T47D (cell line): ENCODE data around the gene FFAR2.

Experiments used
- DNase-seq, 2 experiments: peaks; one replicate each; pipeline versions ENCODE4 v3.0.0 to v3.0.0-alpha.2; 2011 to 2012; ENCODE audit warnings: low read depth in 1 of 2, low spot score in 1 of 2
- JUND ChIP-seq: IDR thresholded peaks from 2 replicates; pipeline ENCODE4 v1.6.1; 2012; ENCODE audit warnings: low read depth
- in situ Hi-C: cut with HindIII; loops from 2 replicates; pipeline ENCODE4 v1.10.0; 2016; ENCODE audit warnings: low sequenced_read_pairs, low pct_unique_long_range_greater_than_20kb

FFAR2 gene

DNA sequence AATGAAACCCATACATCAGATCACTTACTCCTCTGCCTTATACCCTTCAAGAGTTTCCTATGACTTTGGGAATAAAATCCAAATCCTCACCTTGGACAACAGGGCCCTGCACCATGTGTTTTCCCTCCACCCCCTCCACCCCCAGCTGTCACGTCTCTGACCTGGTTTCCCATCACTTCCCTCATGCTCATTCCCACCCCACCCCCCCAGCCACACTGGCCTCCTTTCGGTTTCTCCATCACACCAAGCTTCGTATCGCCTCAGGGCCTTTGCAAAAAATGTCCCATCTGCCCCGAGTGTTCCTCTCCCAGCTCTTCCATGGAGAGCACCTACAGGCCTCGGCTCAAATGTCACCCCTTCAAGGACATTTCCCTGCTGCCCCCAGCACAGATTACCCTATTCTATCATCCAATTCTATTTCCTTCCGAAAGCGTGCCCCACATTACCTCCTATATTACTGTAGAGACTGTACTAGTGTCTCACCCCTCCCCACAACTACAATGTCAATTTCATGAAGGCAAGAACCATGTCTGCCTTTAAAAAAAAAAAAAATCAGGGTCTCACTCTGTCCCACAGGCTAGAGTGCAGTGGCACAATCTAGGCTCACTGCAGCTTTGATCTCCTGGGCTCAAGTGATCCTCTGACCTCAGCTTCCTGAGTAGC is 16.8 kb upstream of the FFAR2 start:
- no peak for TF ChIP-seq JUND
- in situ Hi-C loops = no loop called here

DNA sequence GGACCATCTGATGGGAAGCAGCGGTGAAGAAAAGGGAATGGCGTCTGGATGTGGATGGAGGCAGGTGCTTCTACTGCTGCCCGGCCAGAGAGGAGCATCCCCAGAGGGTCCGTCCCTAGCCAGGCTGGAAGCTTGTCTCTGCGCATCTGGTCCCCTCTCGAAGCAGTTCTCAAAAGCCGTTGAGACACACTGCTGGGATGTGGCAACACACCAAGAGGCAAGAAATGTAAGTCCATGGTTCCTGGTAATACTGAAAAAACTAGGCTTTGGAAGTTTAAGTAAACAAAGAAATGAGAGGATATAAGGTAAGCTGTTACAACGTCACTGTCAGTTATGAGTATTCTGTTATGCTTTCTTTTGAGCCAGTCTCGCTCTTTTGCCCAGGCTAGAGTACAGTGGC is 15.1 kb upstream of the FFAR2 start:
- no peak for TF ChIP-seq JUND
- no peak for DNase-seq
- in situ Hi-C loops = no loop called here

More for the DNA sequence above, 16.8 kb upstream of the FFAR2 start:
- DNase-seq = no peak

GRCh38 chr19:35433448-35433847 is 14.6 kb upstream of the FFAR2 start:
- no peak for TF ChIP-seq JUND
- in situ Hi-C loops = no loop called here
- DNase-seq = no peak

DNA sequence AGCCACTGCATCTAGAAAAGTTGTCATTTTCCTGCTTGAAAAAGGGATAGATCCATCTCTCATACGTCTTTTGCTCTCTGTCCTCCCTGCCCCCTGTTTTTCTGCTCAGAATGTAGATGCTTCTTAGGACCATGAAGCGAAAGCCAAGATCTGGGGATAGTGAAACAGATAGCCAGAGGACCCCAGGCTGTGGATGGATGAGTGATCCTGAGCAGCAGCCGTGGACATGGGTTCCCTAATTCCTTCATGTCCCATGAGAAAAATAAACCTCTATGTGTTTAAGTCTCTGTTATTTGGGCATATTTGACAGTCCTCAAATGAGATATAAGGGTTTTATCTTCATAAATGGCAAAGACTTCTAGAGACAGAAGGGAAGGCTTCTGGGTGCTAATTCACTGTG is 12.2 kb upstream of the FFAR2 start:
- no peak for DNase-seq
- in situ Hi-C loops = no loop called here
- TF ChIP-seq JUND = no peak

DNA sequence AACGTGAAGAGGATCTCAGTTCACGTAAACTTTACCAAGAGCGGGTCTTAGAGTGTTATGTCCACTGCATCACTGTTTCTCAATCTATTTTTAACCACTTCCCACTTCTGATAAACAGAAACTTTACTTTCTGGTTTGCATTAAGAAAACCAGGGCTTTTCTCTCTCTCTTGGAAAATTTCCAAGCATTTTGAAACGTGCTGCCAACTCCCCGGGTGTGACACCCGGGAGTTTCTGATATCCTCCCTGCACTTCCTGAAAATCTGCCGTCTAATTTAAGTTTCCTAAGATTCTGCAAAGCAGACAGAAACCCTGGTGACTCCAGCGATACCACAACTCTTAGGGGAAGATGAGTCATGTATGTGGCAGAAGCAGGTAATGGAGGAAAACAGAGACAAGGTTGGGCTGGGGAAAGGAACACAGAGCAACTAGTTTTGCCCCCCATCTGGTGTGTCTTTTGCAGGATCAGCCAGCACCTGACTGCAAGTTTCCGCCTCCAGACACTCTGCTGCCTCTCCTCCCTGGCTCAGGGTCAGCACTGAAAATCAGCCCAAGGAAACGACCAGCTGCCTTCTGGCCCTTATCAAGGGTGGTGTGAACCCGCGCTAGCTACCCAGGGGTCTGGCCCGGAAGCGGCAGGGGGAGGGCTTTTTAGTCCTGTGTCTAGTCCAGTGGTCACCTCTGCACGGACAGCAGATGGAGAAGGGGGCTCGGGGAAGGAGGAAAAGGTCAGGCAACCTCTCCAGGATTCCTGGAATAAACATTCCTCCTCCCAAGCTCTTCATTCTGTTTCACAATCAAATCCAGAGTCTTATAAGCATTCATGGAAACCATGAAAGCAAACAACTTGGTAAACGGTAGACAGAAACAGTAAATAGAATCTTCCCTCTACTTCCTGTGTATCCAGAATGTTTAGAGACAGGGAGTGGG is 11.3 kb upstream of the FFAR2 start:
- DNase-seq = no peak
- in situ Hi-C loops = no loop called here
- TF ChIP-seq JUND = no peak

DNA sequence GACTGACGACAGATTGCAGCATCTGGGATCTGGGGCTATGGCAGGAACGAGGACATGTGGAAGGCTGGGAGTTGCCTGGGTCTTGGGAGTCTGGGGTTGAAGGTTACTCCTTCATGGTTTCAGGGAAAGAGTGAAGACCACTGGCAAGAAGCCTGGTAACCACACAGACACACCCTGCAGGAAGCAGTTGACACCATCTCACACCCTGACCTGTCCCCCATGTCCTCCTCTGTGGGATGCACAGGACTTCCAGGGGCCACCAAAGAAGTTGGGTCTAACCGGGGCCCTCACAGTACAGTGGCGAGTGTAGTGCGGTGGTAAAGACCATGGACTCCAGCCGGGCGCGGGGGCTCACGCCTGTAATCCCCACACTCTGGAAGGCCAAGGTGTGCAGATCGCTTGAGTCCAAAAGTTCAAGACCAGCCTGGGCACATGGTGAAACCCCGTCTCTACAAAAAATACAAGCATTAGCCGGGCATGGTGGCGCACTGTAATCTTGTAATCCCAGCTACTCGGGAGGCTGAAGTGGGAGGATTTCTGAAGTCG is 10.6 kb upstream of the FFAR2 start:
- in situ Hi-C loops = no loop called here
- DNase-seq = no peak
- no peak for TF ChIP-seq JUND

DNA sequence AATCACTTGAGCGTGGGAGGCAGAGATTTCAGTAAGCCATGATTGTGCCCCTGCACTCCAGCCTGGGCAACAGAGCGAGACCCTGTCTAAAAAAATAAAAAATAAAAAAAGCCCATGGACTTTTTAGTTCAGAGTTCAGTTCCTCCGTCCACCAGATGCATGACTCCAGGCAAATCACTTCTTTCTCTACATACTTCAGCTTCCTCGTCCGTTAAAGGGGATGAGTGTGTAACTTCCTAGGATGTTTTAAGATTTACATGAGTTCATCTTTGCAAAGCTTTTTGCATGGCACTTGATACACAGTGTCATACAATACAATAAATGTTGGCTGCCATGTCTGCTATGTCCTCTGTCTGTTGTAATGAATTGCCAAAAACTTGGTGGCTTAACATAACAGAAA is 10.0 kb upstream of the FFAR2 start:
- in situ Hi-C loops = no loop called here
- TF ChIP-seq JUND = no peak
- DNase-seq = no peak

GRCh38 chr19:35438527-35438926 is 9.5 kb upstream of the FFAR2 start:
- TF ChIP-seq JUND = no peak
- DNase-seq = no peak
- in situ Hi-C loops = no loop called here

- in situ Hi-C loops = no loop called here
- DNase-seq = no peak
- TF ChIP-seq JUND = no peak
These were observed 8.1 kb upstream of the FFAR2 start for GRCh38 chr19:35439921-35440320.

DNA sequence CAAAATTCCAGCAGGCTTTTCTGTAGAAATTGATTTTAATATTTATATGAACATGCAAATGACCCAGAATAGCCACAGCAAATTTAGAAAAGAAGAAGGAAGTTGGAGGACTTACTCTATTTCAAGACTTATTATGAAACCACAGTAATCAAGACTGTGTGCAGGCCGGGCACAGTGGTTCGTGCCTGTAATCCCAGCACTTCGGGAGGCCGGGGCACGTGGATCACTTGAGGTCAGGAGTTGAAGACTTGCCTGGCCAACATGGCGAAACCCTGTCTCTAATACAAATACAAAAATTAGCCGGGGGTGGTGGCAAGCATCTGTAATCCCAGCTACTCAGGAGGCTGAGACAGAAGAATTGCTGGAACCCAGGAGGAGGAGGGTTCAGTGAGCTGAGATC is 6.0 kb upstream of the FFAR2 start:
- no peak for DNase-seq
- TF ChIP-seq JUND = no peak
- in situ Hi-C loops = no loop called here

- no peak for DNase-seq
- in situ Hi-C loops = no loop called here
- no peak for TF ChIP-seq JUND
These were observed 3.3 kb upstream of the FFAR2 start for GRCh38 chr19:35444735-35445134.

- in situ Hi-C loops = no loop called here
- no peak for TF ChIP-seq JUND
- DNase-seq = no peak
These were observed 2.0 kb upstream of the FFAR2 start for GRCh38 chr19:35445826-35446593.
